H9 (cell line): ENCODE data around the gene FCSK. TPM values are rescaled to one million over a fixed set of nuclear protein-coding genes. Genes with fewer than 3 reads are reported as not detected.

ENCODE experiments used
- DNase-seq: peaks from one replicate; pipeline ENCODE4 v3.0.0-alpha.2; 2017
- H2AFZ ChIP-seq: one replicate; pipeline ENCODE4 v1.6.1; 2013; ENCODE audit warnings: mild to moderate bottlenecking, low read length, control low read depth, moderate library complexity
- H2AK5ac ChIP-seq: 2 replicates; pipeline ENCODE4 v1.6.1; 2013; ENCODE audit warnings: low read length, control low read depth, mixed read lengths; ENCODE audit not compliant: insufficient read length
- H2BK120ac ChIP-seq: one replicate; pipeline ENCODE4 v1.6.1; 2013; ENCODE audit warnings: low read depth, mild to moderate bottlenecking, low read length, control low read depth, inconsistent platforms; ENCODE audit not compliant: poor library complexity, severe bottlenecking
- H2BK12ac ChIP-seq: 2 replicates; pipeline ENCODE4 v1.6.1; 2013; ENCODE audit warnings: low read length, control low read depth, mixed read lengths, low read depth; ENCODE audit not compliant: insufficient read length
- H2BK15ac ChIP-seq: 2 replicates; pipeline ENCODE4 v1.6.1; 2013; ENCODE audit warnings: low read depth, low read length, control low read depth
- H2BK20ac ChIP-seq: one replicate; pipeline ENCODE4 v1.6.1; 2013; ENCODE audit warnings: low read depth, mild to moderate bottlenecking, low read length, control low read depth, inconsistent platforms; ENCODE audit not compliant: poor library complexity, severe bottlenecking
- H2BK5ac ChIP-seq: 2 replicates; pipeline ENCODE4 v1.6.1; 2013; ENCODE audit warnings: low read length, control low read depth, mixed read lengths; ENCODE audit not compliant: insufficient read length
- H3K14ac ChIP-seq: 2 replicates; pipeline ENCODE4 v1.6.1; 2013; ENCODE audit warnings: low read length, control low read depth; ENCODE audit not compliant: insufficient read depth
- H3K18ac ChIP-seq: 2 replicates; pipeline ENCODE4 v1.6.1; 2013; ENCODE audit warnings: low read depth, mild to moderate bottlenecking, mixed read lengths, low read length, control low read depth; ENCODE audit not compliant: insufficient read length
- H3K23ac ChIP-seq: 2 replicates; pipeline ENCODE4 v1.6.1; 2013; ENCODE audit warnings: low read length, control low read depth, mixed read lengths, low read depth; ENCODE audit not compliant: insufficient read length
- H3K23me2 ChIP-seq: 2 replicates; pipeline ENCODE4 v1.6.1; 2013; ENCODE audit warnings: low read depth, mild to moderate bottlenecking, mixed read lengths, low read length, control low read depth; ENCODE audit not compliant: insufficient read length, poor library complexity, severe bottlenecking
- H3K27ac ChIP-seq: 2 replicates; pipeline ENCODE4 v1.5.1; 2013; ENCODE audit warnings: low read length, control low read depth, mixed read lengths, low read depth; ENCODE audit not compliant: insufficient read length
- H3K27me3 ChIP-seq: 2 replicates; pipeline ENCODE4 v1.6.1; 2013; ENCODE audit warnings: low read length, control low read depth, inconsistent platforms; ENCODE audit not compliant: insufficient read depth
- H3K4ac ChIP-seq: 2 replicates; pipeline ENCODE4 v1.6.1; 2013; ENCODE audit warnings: low read depth, mild to moderate bottlenecking, control low read depth, inconsistent platforms, low read length, moderate library complexity
- H3K4me1 ChIP-seq: 2 replicates; pipeline ENCODE4 v1.6.1; 2013; ENCODE audit warnings: low read length, control low read depth, inconsistent platforms; ENCODE audit not compliant: insufficient read depth
- H3K4me2 ChIP-seq: 2 replicates; pipeline ENCODE4 v1.6.1; 2013; ENCODE audit warnings: low read length, control low read depth, mixed read lengths; ENCODE audit not compliant: insufficient read length, insufficient read depth
- H3K56ac ChIP-seq: 2 replicates; pipeline ENCODE4 v1.6.1; 2013; ENCODE audit warnings: low read depth, mild to moderate bottlenecking, mixed read lengths, low read length, control low read depth; ENCODE audit not compliant: insufficient read length
- H3K79me1 ChIP-seq: 2 replicates; pipeline ENCODE4 v1.6.1; 2013; ENCODE audit warnings: low read depth, mild to moderate bottlenecking, moderate library complexity, low read length, control low read depth, inconsistent platforms; ENCODE audit not compliant: insufficient read depth, poor library complexity, severe bottlenecking
- H3K79me2 ChIP-seq: 2 replicates; pipeline ENCODE4 v1.6.1; 2013; ENCODE audit warnings: low read length, control low read depth, inconsistent platforms; ENCODE audit not compliant: insufficient read depth
- H3K9ac ChIP-seq: 2 replicates; pipeline ENCODE4 v1.6.1; 2013; ENCODE audit warnings: low read length, control low read depth, mixed read lengths; ENCODE audit not compliant: insufficient read length; ENCODE audit errors: extremely low read depth
- H3K9me3 ChIP-seq: one replicate; pipeline ENCODE4 v1.6.1; 2013; ENCODE audit warnings: low read depth, low read length, inconsistent platforms; ENCODE audit not compliant: control insufficient read depth
- H3T11ph ChIP-seq: one replicate; pipeline ENCODE4 v1.6.1; 2013; ENCODE audit warnings: mild to moderate bottlenecking, low read length, control low read depth, inconsistent platforms
- H4K20me1 ChIP-seq: one replicate; pipeline ENCODE4 v1.6.1; 2013; ENCODE audit not compliant: control insufficient read depth, insufficient read length, insufficient read depth
- H4K5ac ChIP-seq: 2 replicates; pipeline ENCODE4 v1.6.1; 2013; ENCODE audit warnings: low read depth, mild to moderate bottlenecking, mixed read lengths, low read length, control low read depth; ENCODE audit not compliant: insufficient read length
- H4K8ac ChIP-seq: replicated peaks from 2 replicates; pipeline ENCODE4 v1.6.1; 2013; ENCODE audit warnings: low read length, control low read depth, mixed read lengths, low read depth; ENCODE audit not compliant: insufficient read length
- H4K91ac ChIP-seq: 2 replicates; pipeline ENCODE4 v1.6.1; 2013; ENCODE audit warnings: low read depth, mild to moderate bottlenecking, moderate library complexity, mixed read lengths, low read length, control low read depth; ENCODE audit not compliant: insufficient read length
- H3K27ac Mint-ChIP-seq, 3 experiments: 2 replicates in 2 of 3; 3 replicates in 1 of 3; pipeline ENCODE4 v1.8.0; 2020 to 2021; ENCODE audit warnings: mixed read lengths in 3 of 3, mild to moderate bottlenecking in 1 of 3, moderate library complexity in 1 of 3
- H3K27me3 Mint-ChIP-seq: 2 replicates; pipeline ENCODE4 v1.8.0; 2021; ENCODE audit warnings: low read depth, mild to moderate bottlenecking, moderate library complexity, mixed read lengths
- H3K36me3 Mint-ChIP-seq, 3 experiments: 2 replicates in 2 of 3; 3 replicates in 1 of 3; pipeline ENCODE4 v1.8.0; 2020 to 2021; ENCODE audit warnings: low read depth in 3 of 3, mixed read lengths in 3 of 3; ENCODE audit not compliant: insufficient read depth in 1 of 3
- H3K4me1 Mint-ChIP-seq, 2 experiments: 2 replicates each; pipeline ENCODE4 v1.8.0; 2020; ENCODE audit warnings: mixed read lengths in 2 of 2
- H3K4me3 Mint-ChIP-seq, 2 experiments: 2 replicates in 1 of 2; 3 replicates in 1 of 2; pipeline ENCODE4 v1.8.0; 2020 to 2021; ENCODE audit warnings: mild to moderate bottlenecking in 2 of 2, mixed read lengths in 2 of 2, moderate library complexity in 1 of 2
- H3K9me3 Mint-ChIP-seq, 2 experiments: 2 replicates in 1 of 2; 3 replicates in 1 of 2; pipeline ENCODE4 v1.8.0; 2020; ENCODE audit warnings: mild to moderate bottlenecking in 2 of 2, mixed read lengths in 2 of 2, moderate library complexity in 1 of 2
- WGBS: extraction: QIAGEN DNeasy Blood & Tissue Kit; methylation state at CpG from one replicate; pipeline ENCODE4 v1.1.7; 2013; ENCODE audit warnings: missing lambda C conversion rate, low lambda C conversion rate, mixed read lengths; ENCODE audit not compliant: insufficient read length; ENCODE audit errors: extremely low coverage; 5-methylcytosine and 5-hydroxymethylcytosine counted together
- total RNA-seq: library from RNA; stranded (reverse); gene quantifications from 2 replicates; pipeline ENCODE4 v1.2.1, GENCODE V29; 2021
- TF ChIP-seq, protein P1 (sequence below): fragments of 200-600 bp; sonication (generic); conservative IDR thresholded peaks from 3 replicates; pipeline ENCODE4 v1.8.0; 2021; ENCODE audit warnings: antibody characterized with exemption, mild to moderate bottlenecking

Gene FCSK
- total RNA-seq, 1 experiment from 2014 or later = 6.5 TPM

GRCh38 chr16:70512456-70512855, 58.1 kb downstream of the FCSK start:
- no peaks in the 10 kb centered on the region for H4K20me1 ChIP-seq
- no peak overlapping the region for H2BK12ac ChIP-seq
- TF ChIP-seq, protein P1, sequence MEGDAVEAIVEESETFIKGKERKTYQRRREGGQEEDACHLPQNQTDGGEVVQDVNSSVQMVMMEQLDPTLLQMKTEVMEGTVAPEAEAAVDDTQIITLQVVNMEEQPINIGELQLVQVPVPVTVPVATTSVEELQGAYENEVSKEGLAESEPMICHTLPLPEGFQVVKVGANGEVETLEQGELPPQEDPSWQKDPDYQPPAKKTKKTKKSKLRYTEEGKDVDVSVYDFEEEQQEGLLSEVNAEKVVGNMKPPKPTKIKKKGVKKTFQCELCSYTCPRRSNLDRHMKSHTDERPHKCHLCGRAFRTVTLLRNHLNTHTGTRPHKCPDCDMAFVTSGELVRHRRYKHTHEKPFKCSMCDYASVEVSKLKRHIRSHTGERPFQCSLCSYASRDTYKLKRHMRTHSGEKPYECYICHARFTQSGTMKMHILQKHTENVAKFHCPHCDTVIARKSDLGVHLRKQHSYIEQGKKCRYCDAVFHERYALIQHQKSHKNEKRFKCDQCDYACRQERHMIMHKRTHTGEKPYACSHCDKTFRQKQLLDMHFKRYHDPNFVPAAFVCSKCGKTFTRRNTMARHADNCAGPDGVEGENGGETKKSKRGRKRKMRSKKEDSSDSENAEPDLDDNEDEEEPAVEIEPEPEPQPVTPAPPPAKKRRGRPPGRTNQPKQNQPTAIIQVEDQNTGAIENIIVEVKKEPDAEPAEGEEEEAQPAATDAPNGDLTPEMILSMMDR = no peak
- no peak overlapping the region for H2BK20ac ChIP-seq
- H3K79me2 ChIP-seq = no peaks in the 10 kb centered on the region
- no peaks in the 10 kb centered on the region for H3K4me1 ChIP-seq
- Mint-ChIP-seq H3K27ac (no peak overlapping the region), H3K36me3 (peaks cover 13 to 71% (median 66%) of the 10 kb centered on the region in 3 experiments; a peak in 6 of 7 replicates), H3K4me3 (no peak overlapping the region), H3K4me1 (no peaks in the 10 kb centered on the region), H3K9me3 (no peaks in the 10 kb centered on the region), H3K27me3 (no peaks in the 10 kb centered on the region)
- no peak overlapping the region for H3K9ac ChIP-seq
- no peak for DNase-seq
- no peak overlapping the region for H2BK15ac ChIP-seq
- H4K91ac ChIP-seq = no peak overlapping the region
- no peak overlapping the region for H2BK120ac ChIP-seq
- H3K27ac ChIP-seq = no peak overlapping the region
- no peak overlapping the region for H3T11ph ChIP-seq
- no peak overlapping the region for H3K14ac ChIP-seq
- WGBS = no CpG with 5 or more reads among the region's 5 CpGs
- no peak overlapping the region for H2AK5ac ChIP-seq
- no peak overlapping the region for H3K18ac ChIP-seq
- H3K23me2 ChIP-seq = no peaks in the 10 kb centered on the region
- H3K79me1 ChIP-seq = no peaks in the 10 kb centered on the region
- no peak overlapping the region for H3K4ac ChIP-seq
- no peak overlapping the region for H2AFZ ChIP-seq
- no peak overlapping the region for H2BK5ac ChIP-seq
- no peak overlapping the region for H3K23ac ChIP-seq
- no peak overlapping the region for H3K56ac ChIP-seq
- H4K5ac ChIP-seq = no peak overlapping the region
- H4K8ac ChIP-seq = no peak overlapping the region
- no peak overlapping the region for H3K4me2 ChIP-seq
- no peaks in the 10 kb centered on the region for H3K9me3 ChIP-seq
- H3K27me3 ChIP-seq = no peaks in the 10 kb centered on the region
